IPS-20b (cell line): ENCODE measurements around the gene ROBO2.

Experiments used
- H3K27ac ChIP-seq: one replicate; pipeline ENCODE4 v1.5.1; 2013; ENCODE audit warnings: low read length
- H3K27me3 ChIP-seq: 2 replicates; pipeline ENCODE4 v1.6.1; 2013; ENCODE audit warnings: mild to moderate bottlenecking, low read length, inconsistent platforms; ENCODE audit not compliant: insufficient read depth
- H3K36me3 ChIP-seq: 2 replicates; pipeline ENCODE4 v1.6.1; 2013; ENCODE audit warnings: low read depth, mild to moderate bottlenecking, inconsistent platforms, low read length, moderate library complexity; ENCODE audit not compliant: insufficient read depth
- H3K4me1 ChIP-seq: 2 replicates; pipeline ENCODE4 v1.6.1; 2013; ENCODE audit warnings: mild to moderate bottlenecking, control low read depth, inconsistent platforms, low read length, moderate library complexity; ENCODE audit not compliant: insufficient read depth
- H3K4me3 ChIP-seq: 2 replicates; pipeline ENCODE4 v1.5.1; 2013; ENCODE audit warnings: mild to moderate bottlenecking, low read length, inconsistent platforms
- H3K9ac ChIP-seq: 2 replicates; pipeline ENCODE4 v1.6.1; 2013; ENCODE audit warnings: low read depth, mild to moderate bottlenecking, inconsistent platforms, low read length, moderate library complexity
- H3K9me3 ChIP-seq: 2 replicates; pipeline ENCODE4 v1.6.1; 2013; ENCODE audit warnings: mild to moderate bottlenecking, low read depth, low read length, inconsistent platforms; ENCODE audit not compliant: insufficient read depth

ROBO2 gene

GRCh38 chr3:77279276-77279675, 239.4 kb downstream of the ROBO2 start:
- Histone ChIP-seq H3K4me1 (peaks cover 11% of the 10 kb centered on the region; the same call in 1 of the 2 replicates), H3K4me3 (no peak overlapping the region; the same call in 1 of the 2 replicates), H3K36me3 (no peaks in the 10 kb centered on the region), H3K9ac (no peak overlapping the region), H3K9me3 (no peaks in the 10 kb centered on the region), H3K27me3 (no peaks in the 10 kb centered on the region), H3K27ac (no peak overlapping the region)

GRCh38 chr3:77281721-77282120, 241.8 kb downstream of the ROBO2 start:
- Histone ChIP-seq H3K9me3 (no peaks in the 10 kb centered on the region), H3K27me3 (no peaks in the 10 kb centered on the region), H3K36me3 (no peaks in the 10 kb centered on the region), H3K27ac (no peak overlapping the region), H3K4me3 (no peak overlapping the region), H3K4me1 (peaks cover 11% of the 10 kb centered on the region; the same call in 1 of the 2 replicates), H3K9ac (no peak overlapping the region)

- H3K27ac ChIP-seq: no peak overlapping the region
- H3K27me3 ChIP-seq: no peaks in the 10 kb centered on the region
- no peaks in the 10 kb centered on the region for H3K9me3 ChIP-seq
- no peak overlapping the region for H3K4me3 ChIP-seq
- H3K36me3 ChIP-seq: no peaks in the 10 kb centered on the region
- no peak overlapping the region for H3K9ac ChIP-seq
- peaks cover 11% of the 10 kb centered on the region; the same call in 1 of the 2 replicates for H3K4me1 ChIP-seq
These were observed 243.2 kb downstream of the ROBO2 start for GRCh38 chr3:77283108-77283507.

GRCh38 chr3:77288348-77288747, 248.4 kb downstream of the ROBO2 start:
- Histone ChIP-seq H3K36me3 (no peaks in the 10 kb centered on the region), H3K4me3 (no peak overlapping the region), H3K27ac (no peak overlapping the region), H3K9me3 (no peaks in the 10 kb centered on the region), H3K27me3 (no peaks in the 10 kb centered on the region), H3K4me1 (no peaks in the 10 kb centered on the region), H3K9ac (no peak overlapping the region)

- Histone ChIP-seq H3K36me3 (no peaks in the 10 kb centered on the region), H3K4me1 (no peaks in the 10 kb centered on the region), H3K4me3 (no peak overlapping the region), H3K9me3 (no peaks in the 10 kb centered on the region), H3K9ac (no peak overlapping the region), H3K27me3 (no peaks in the 10 kb centered on the region), H3K27ac (no peak overlapping the region)
These were observed 256.6 kb downstream of the ROBO2 start for GRCh38 chr3:77296527-77296926.

- Histone ChIP-seq H3K9me3 (no peaks in the 10 kb centered on the region), H3K27ac (no peak overlapping the region), H3K4me1 (no peaks in the 10 kb centered on the region), H3K4me3 (no peak overlapping the region), H3K27me3 (no peaks in the 10 kb centered on the region), H3K9ac (no peak overlapping the region), H3K36me3 (no peaks in the 10 kb centered on the region)
These were observed 258.5 kb downstream of the ROBO2 start for GRCh38 chr3:77298417-77298816.

- Histone ChIP-seq H3K27me3 (no peaks in the 10 kb centered on the region), H3K4me3 (no peak overlapping the region), H3K9me3 (no peaks in the 10 kb centered on the region), H3K36me3 (no peaks in the 10 kb centered on the region), H3K4me1 (peaks cover 6% of the 10 kb centered on the region; the same call in 1 of the 2 replicates), H3K9ac (no peak overlapping the region), H3K27ac (no peak overlapping the region)
These were observed 264.2 kb downstream of the ROBO2 start for GRCh38 chr3:77303955-77304699.

- Histone ChIP-seq H3K27ac (no peak overlapping the region), H3K4me3 (no peak overlapping the region), H3K4me1 (peaks cover 6% of the 10 kb centered on the region; the same call in 1 of the 2 replicates), H3K9ac (no peak overlapping the region), H3K27me3 (no peaks in the 10 kb centered on the region), H3K9me3 (no peaks in the 10 kb centered on the region), H3K36me3 (no peaks in the 10 kb centered on the region)
These were observed 264.8 kb downstream of the ROBO2 start for GRCh38 chr3:77304700-77305021.

GRCh38 chr3:77309460-77309859, 269.6 kb downstream of the ROBO2 start:
- H3K36me3 ChIP-seq: no peaks in the 10 kb centered on the region
- no peak overlapping the region for H3K27ac ChIP-seq
- no peak overlapping the region for H3K9ac ChIP-seq
- no peak overlapping the region for H3K4me3 ChIP-seq
- no peaks in the 10 kb centered on the region for H3K27me3 ChIP-seq
- no peaks in the 10 kb centered on the region for H3K9me3 ChIP-seq
- H3K4me1 ChIP-seq: peaks cover 3% of the 10 kb centered on the region; the same call in 1 of the 2 replicates

GRCh38 chr3:77313843-77314242, 273.9 kb downstream of the ROBO2 start:
- no peaks in the 10 kb centered on the region for H3K9me3 ChIP-seq
- H3K4me1 ChIP-seq: no peaks in the 10 kb centered on the region
- H3K36me3 ChIP-seq: no peaks in the 10 kb centered on the region

GRCh38 chr3:77319711-77320110, 279.8 kb downstream of the ROBO2 start:
- Histone ChIP-seq H3K4me3 (no peak overlapping the region), H3K36me3 (no peaks in the 10 kb centered on the region), H3K27ac (no peak overlapping the region), H3K4me1 (peaks cover 4% of the 10 kb centered on the region; the same call in 1 of the 2 replicates), H3K9ac (no peak overlapping the region), H3K9me3 (no peaks in the 10 kb centered on the region), H3K27me3 (no peaks in the 10 kb centered on the region)

More at GRCh38 chr3:77313843-77314242, 273.9 kb downstream of the ROBO2 start:
- Histone ChIP-seq H3K4me3 (no peak overlapping the region), H3K27ac (no peak overlapping the region), H3K9ac (no peak overlapping the region), H3K27me3 (no peaks in the 10 kb centered on the region)

- Histone ChIP-seq H3K27me3 (no peaks in the 10 kb centered on the region), H3K27ac (no peak overlapping the region), H3K9ac (no peak overlapping the region), H3K4me1 (peaks cover 4% of the 10 kb centered on the region; the same call in 1 of the 2 replicates), H3K36me3 (no peaks in the 10 kb centered on the region), H3K9me3 (no peaks in the 10 kb centered on the region), H3K4me3 (no peak overlapping the region)
These were observed 280.6 kb downstream of the ROBO2 start for GRCh38 chr3:77320514-77320913.
